ENCODE measurements around the gene ARID1A.
A peak's percentile ranks its signal among the peaks of the same experiment; 100 is the strongest.
"Not testable (repeated sequence)": the region's sequence is repeated elsewhere in the genome, so short reads cannot be mapped to it uniquely, and the experiment has no call there.

ARID1A gene

DNA sequence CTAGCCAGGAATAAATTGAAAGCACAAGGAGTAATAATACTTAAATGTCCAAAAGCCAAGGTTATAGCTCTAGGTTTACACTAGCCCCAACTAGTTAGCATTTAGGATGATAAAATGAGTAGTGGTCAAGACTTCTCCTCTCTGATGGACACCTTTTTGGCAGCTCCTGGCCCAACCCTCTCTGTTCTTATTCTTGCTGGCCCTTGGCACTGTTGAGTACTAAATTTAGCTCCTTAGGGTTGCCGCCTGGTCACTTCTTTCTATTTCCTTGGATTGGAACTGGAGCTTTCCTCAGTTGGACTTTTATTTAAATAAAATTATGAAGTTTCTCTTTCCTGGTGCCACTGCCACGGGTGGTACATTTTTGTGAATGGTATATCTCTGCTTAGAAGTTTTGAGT, 28.3 kb downstream of the ARID1A start:
- Histone ChIP-seq H3K27me3 (ENCODE audit: low read depth, low read length) (no peaks in the 10 kb centered on the region), H3K4me3 (ENCODE audit: low read length) (no peak overlapping the region), H3K79me2 (ENCODE audit: low read length) (peaks cover 99% of the 10 kb centered on the region), H3K9me3 (ENCODE audit: insufficient read depth, low read length) (no peaks in the 10 kb centered on the region), H3K27ac (ENCODE audit: low read length) (no peak overlapping the region), H3K9ac (ENCODE audit: low read length) (no peak overlapping the region), H2AFZ (ENCODE audit: low read depth, low read length) (no peak overlapping the region), H3K4me2 (ENCODE audit: low read length) (peak overlapping the region; percentile 7; the same call in 1 of the 2 replicates), H3K4me1 (ENCODE audit: low read length) (peaks cover 14% of the 10 kb centered on the region), H3K36me3 (replicated peaks; ENCODE audit: low read depth, low read length) (peaks cover 3% of the 10 kb centered on the region), H4K20me1 (ENCODE audit: insufficient read depth, low read length) (peaks cover 92% of the 10 kb centered on the region)
- TF ChIP-seq CTCF (IDR thresholded peaks at IDR 0.05; ENCODE audit: low read depth, low read length) (no peak), EZH2phosphoT487 (IDR thresholded peaks at IDR 0.05; ENCODE audit: low read depth) (no peak)

DNA sequence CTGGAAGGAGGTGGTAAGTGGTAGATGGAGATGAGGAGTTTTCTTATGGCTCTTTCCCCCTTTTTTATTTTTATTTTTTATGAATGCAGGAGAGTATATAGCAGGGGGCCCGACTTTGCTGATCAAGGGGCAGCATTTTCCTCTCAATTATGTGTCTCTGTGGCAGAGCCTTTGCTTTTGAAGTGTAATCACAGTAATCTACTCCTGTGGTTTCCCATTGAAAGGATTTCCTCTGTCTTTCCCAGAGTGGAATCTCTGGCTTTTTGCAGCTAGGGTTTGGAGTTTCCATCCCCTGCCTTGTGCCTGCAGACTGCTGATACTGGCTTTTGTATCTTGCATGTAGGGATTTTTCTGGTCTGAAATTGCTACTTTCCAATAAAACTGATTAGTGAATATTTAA, 29.1 kb downstream of the ARID1A start:
- Histone ChIP-seq H2AFZ (ENCODE audit: low read depth, low read length) (no peak overlapping the region), H3K27me3 (ENCODE audit: low read depth, low read length) (no peaks in the 10 kb centered on the region), H3K36me3 (replicated peaks; ENCODE audit: low read depth, low read length) (peaks cover 6% of the 10 kb centered on the region), H3K4me1 (ENCODE audit: low read length) (peaks cover 14% of the 10 kb centered on the region), H3K4me3 (ENCODE audit: low read length) (no peak overlapping the region), H4K20me1 (ENCODE audit: insufficient read depth, low read length) (peaks cover 97% of the 10 kb centered on the region), H3K79me2 (ENCODE audit: low read length) (peaks cover 100% of the 10 kb centered on the region), H3K9me3 (ENCODE audit: insufficient read depth, low read length) (no peaks in the 10 kb centered on the region), H3K9ac (ENCODE audit: low read length) (no peak overlapping the region), H3K27ac (ENCODE audit: low read length) (no peak overlapping the region), H3K4me2 (ENCODE audit: low read length) (no peak overlapping the region)
- TF ChIP-seq EZH2phosphoT487 (IDR thresholded peaks at IDR 0.05; ENCODE audit: low read depth) (no peak), CTCF (IDR thresholded peaks at IDR 0.05; ENCODE audit: low read depth, low read length) (no peak)

GRCh38 chr1:26725904-26726303, 30.1 kb downstream of the ARID1A start:
- H3K9me3 ChIP-seq (ENCODE audit: insufficient read depth, low read length); H2AFZ ChIP-seq (ENCODE audit: low read depth, low read length); H3K27me3 ChIP-seq (ENCODE audit: low read depth, low read length); H3K9ac ChIP-seq (ENCODE audit: low read length); H3K4me3 ChIP-seq (ENCODE audit: low read length); H3K4me2 ChIP-seq (ENCODE audit: low read length); H3K27ac ChIP-seq (ENCODE audit: low read length): not testable (repeated sequence)
- Histone ChIP-seq H4K20me1 (ENCODE audit: insufficient read depth, low read length) (peaks cover 88% of the 10 kb centered on the region), H3K36me3 (replicated peaks; ENCODE audit: low read depth, low read length) (peaks cover 14% of the 10 kb centered on the region), H3K79me2 (ENCODE audit: low read length) (peaks cover 98% of the 10 kb centered on the region), H3K4me1 (ENCODE audit: low read length) (peaks cover 14% of the 10 kb centered on the region)

DNA sequence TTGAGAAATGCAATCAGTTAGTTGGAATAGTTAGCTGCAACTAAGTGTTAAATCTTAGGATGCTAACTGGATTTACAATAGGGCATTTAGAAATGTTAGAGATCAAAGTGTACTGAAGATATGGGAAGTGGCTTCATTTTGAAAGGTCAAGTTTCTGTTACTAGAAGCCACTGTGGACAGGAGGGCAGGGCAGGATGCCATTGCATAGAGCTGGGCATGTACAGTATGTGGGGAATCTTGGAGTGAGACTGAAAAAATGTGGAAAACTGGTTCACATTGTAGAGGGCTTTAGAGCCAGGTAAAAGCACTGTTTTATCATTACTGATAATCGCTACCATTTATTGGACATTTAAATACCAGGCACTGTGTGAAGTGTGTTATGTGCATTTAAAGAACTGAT, 31.0 kb downstream of the ARID1A start:
- TF ChIP-seq EZH2phosphoT487 (IDR thresholded peaks at IDR 0.05; ENCODE audit: low read depth) (no peak), CTCF (IDR thresholded peaks at IDR 0.05; ENCODE audit: low read depth, low read length) (no peak)
- H3K27ac ChIP-seq (ENCODE audit: low read length), result no peak overlapping the region
- H3K9ac ChIP-seq (ENCODE audit: low read length), result no peak overlapping the region
- H4K20me1 ChIP-seq (ENCODE audit: insufficient read depth, low read length), result peaks cover 79% of the 10 kb centered on the region
- H3K27me3 ChIP-seq (ENCODE audit: low read depth, low read length), result no peaks in the 10 kb centered on the region
- peaks cover 21% of the 10 kb centered on the region for H3K36me3 ChIP-seq (replicated peaks; ENCODE audit: low read depth, low read length)
- H3K9me3 ChIP-seq (ENCODE audit: insufficient read depth, low read length), result no peaks in the 10 kb centered on the region
- H3K4me3 ChIP-seq (ENCODE audit: low read length), result no peak overlapping the region
- peaks cover 8% of the 10 kb centered on the region for H3K4me1 ChIP-seq (ENCODE audit: low read length)
- H3K79me2 ChIP-seq (ENCODE audit: low read length), result peaks cover 95% of the 10 kb centered on the region
- H2AFZ ChIP-seq (ENCODE audit: low read depth, low read length), result no peak overlapping the region
- H3K4me2 ChIP-seq (ENCODE audit: low read length), result no peak overlapping the region

DNA sequence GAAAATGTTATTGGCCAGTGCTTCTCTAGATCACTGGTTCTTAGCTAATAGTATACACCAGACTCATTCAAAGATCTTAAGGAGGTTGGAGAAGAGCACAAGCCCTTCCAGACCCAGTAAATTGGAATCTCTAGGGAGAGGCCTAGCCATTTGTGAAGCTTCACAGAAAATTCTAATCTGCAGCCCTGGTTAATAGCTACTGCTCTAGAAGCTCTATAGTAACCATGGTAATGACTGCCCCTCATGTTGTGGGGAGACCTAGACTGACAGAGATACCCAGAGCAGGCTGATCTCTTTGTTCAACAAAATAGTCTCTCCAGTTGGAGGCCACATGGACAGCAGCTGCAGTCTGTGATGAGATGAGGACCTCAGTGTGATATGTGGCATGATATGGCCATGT, 31.7 kb downstream of the ARID1A start:
- Histone ChIP-seq H4K20me1 (ENCODE audit: insufficient read depth, low read length) (peaks cover 72% of the 10 kb centered on the region), H3K79me2 (ENCODE audit: low read length) (peaks cover 91% of the 10 kb centered on the region), H3K27ac (ENCODE audit: low read length) (no peak overlapping the region), H3K36me3 (replicated peaks; ENCODE audit: low read depth, low read length) (peaks cover 28% of the 10 kb centered on the region), H3K9ac (ENCODE audit: low read length) (no peak overlapping the region), H3K9me3 (ENCODE audit: insufficient read depth, low read length) (no peaks in the 10 kb centered on the region), H3K27me3 (ENCODE audit: low read depth, low read length) (no peaks in the 10 kb centered on the region), H3K4me3 (ENCODE audit: low read length) (no peak overlapping the region), H3K4me1 (ENCODE audit: low read length) (peaks cover 8% of the 10 kb centered on the region), H2AFZ (ENCODE audit: low read depth, low read length) (no peak overlapping the region), H3K4me2 (ENCODE audit: low read length) (no peak overlapping the region)
- TF ChIP-seq CTCF (IDR thresholded peaks at IDR 0.05; ENCODE audit: low read depth, low read length) (no peak), EZH2phosphoT487 (IDR thresholded peaks at IDR 0.05; ENCODE audit: low read depth) (no peak)

All from OCI-LY3 (cell line).